ENCODE results near the gene ERVMER34-1. TPM values are rescaled to one million over a fixed set of nuclear protein-coding genes. Genes with fewer than 3 reads are reported as not detected.
A peak's percentile ranks its signal among the peaks of the same experiment; 100 is the strongest.

ERVMER34-1 gene
- polyA plus RNA-seq, 1 experiment: 0.26 TPM

- TF ChIP-seq CTCF (IDR thresholded peaks at IDR 0.05; ENCODE audit: low read depth, low read length): no peak
- ChIA-PET POLR2A (no interaction called here), CTCF (interaction anchor here (0.8 to 1.8 kb wide), 2 partner anchors 184 to 253 kb away, joined by 5 to 8 read pairs; no protein-coding TSS in a partner anchor)
- DNase-seq (ENCODE audit: low read depth, low spot score): no peak
- Histone ChIP-seq H3K4me3 (ENCODE audit: low read depth, low read length) (no peak overlapping the region), H3K9me3 (ENCODE audit: control insufficient read depth, insufficient read depth, low read length) (no peaks in the 10 kb centered on the region), H3K27ac (ENCODE audit: low read depth, low read length) (no peak overlapping the region), H3K27me3 (ENCODE audit: control insufficient read depth, insufficient read depth, low read length) (no peaks in the 10 kb centered on the region)
Observed at GRCh38 chr4:52729586-52729985, 21.6 kb downstream of the ERVMER34-1 start.

- TF ChIP-seq CTCF (IDR thresholded peaks at IDR 0.05; ENCODE audit: low read depth, low read length): no peak
- Histone ChIP-seq H3K9me3 (ENCODE audit: control insufficient read depth, insufficient read depth, low read length) (no peaks in the 10 kb centered on the region), H3K27ac (ENCODE audit: low read depth, low read length) (no peak overlapping the region), H3K27me3 (ENCODE audit: control insufficient read depth, insufficient read depth, low read length) (no peaks in the 10 kb centered on the region), H3K4me3 (ENCODE audit: low read depth, low read length) (no peak overlapping the region)
- CTCF ChIA-PET: interaction anchor here (0.6 to 1.8 kb wide), 3 partner anchors 183 to 257 kb away, joined by 4 to 8 read pairs (median 5); no protein-coding TSS in a partner anchor
- no peak for DNase-seq (ENCODE audit: low read depth, low spot score)
- POLR2A ChIA-PET: no interaction called here
Observed at GRCh38 chr4:52728691-52729240, 22.5 kb downstream of the ERVMER34-1 start.

- no peak for TF ChIP-seq CTCF (IDR thresholded peaks at IDR 0.05; ENCODE audit: low read depth, low read length)
- ChIA-PET CTCF (interaction anchor here (1.4 to 1.9 kb wide), 4 partner anchors 182 to 256 kb away, joined by 3 to 7 read pairs (median 6); no protein-coding TSS in a partner anchor), POLR2A (no interaction called here)
- H3K9me3 ChIP-seq (ENCODE audit: control insufficient read depth, insufficient read depth, low read length): no peaks in the 10 kb centered on the region; the same call in 1 of the 2 replicates
- H3K4me3 ChIP-seq (ENCODE audit: low read depth, low read length): no peak overlapping the region
- DNase-seq (ENCODE audit: low read depth, low spot score): no peak
- no peak overlapping the region for H3K27ac ChIP-seq (ENCODE audit: low read depth, low read length)
- no peaks in the 10 kb centered on the region for H3K27me3 ChIP-seq (ENCODE audit: control insufficient read depth, insufficient read depth, low read length)
Observed at GRCh38 chr4:52726826-52727580, 24.2 kb downstream of the ERVMER34-1 start.

GRCh38 chr4:52721968-52722815, 29.0 kb downstream of the ERVMER34-1 start:
- Histone ChIP-seq H3K9me3 (ENCODE audit: control insufficient read depth, insufficient read depth, low read length) (no peaks in the 10 kb centered on the region; the same call in 1 of the 2 replicates), H3K27ac (ENCODE audit: low read depth, low read length) (peak overlapping the region; percentile 74), H3K27me3 (ENCODE audit: control insufficient read depth, insufficient read depth, low read length) (no peaks in the 10 kb centered on the region), H3K4me3 (ENCODE audit: low read depth, low read length) (peak overlapping the region; percentile 82)
- ChIA-PET POLR2A (interaction anchor here (0.5 to 2.8 kb wide), 12 partner anchors 10 to 260 kb away, joined by 3 to 39 read pairs (median 4); partner anchors contain the start of gene ERVMER34-1), CTCF (interaction anchor here (1.0 to 1.7 kb wide), 4 partner anchors 10 to 264 kb away, joined by 3 to 23 read pairs (median 8); no protein-coding TSS in a partner anchor)
- no peak for TF ChIP-seq CTCF (IDR thresholded peaks at IDR 0.05; ENCODE audit: low read depth, low read length)
- DNase-seq (ENCODE audit: low read depth, low spot score): peak; percentile 92

Data from AG04450 (cell line).